ENCODE measurements around the gene PODNL1.
"Not testable (repeated sequence)": the region's sequence is repeated elsewhere in the genome, so short reads cannot be mapped to it uniquely, and the experiment has no call there.

- not testable (repeated sequence) for TF ChIP-seq CTCF (optimal IDR thresholded peaks at IDR 0.05 in 1 of 3, IDR thresholded peaks at IDR 0.05 in 1 of 3, conservative IDR thresholded peaks at IDR 0.05 in 1 of 3; ENCODE audit: extremely low read depth in 1 of 3, insufficient read depth in 2 of 3, low read length in 3 of 3); EZH2 (IDR thresholded peaks at IDR 0.05; ENCODE audit: low read length)
Observed at GRCh38 chr19:13971868-13972267, 33.7 kb upstream of the PODNL1 start.

Data from keratinocyte (primary cell).